ENCODE results near the gene MRPL46.
"Not testable (repeated sequence)": the region's sequence is repeated elsewhere in the genome, so short reads cannot be mapped to it uniquely, and the experiment has no call there.

The MRPL46 gene

GRCh38 chr15:88477904-88478303 lies 10.7 kb upstream of the MRPL46 start:
- peaks cover 37% of the 10 kb centered on the region for H3K36me3 ChIP-seq (ENCODE audit: insufficient read depth, low read length)

GRCh38 chr15:88477126-88477525 lies 9.9 kb upstream of the MRPL46 start:
- no peaks in the 10 kb centered on the region for H3K27me3 ChIP-seq (ENCODE audit: insufficient read depth, low read length)
- H3K9me3 ChIP-seq (ENCODE audit: insufficient read depth, low read depth, low read length), result no peaks in the 10 kb centered on the region
- H3K9ac ChIP-seq (ENCODE audit: low read depth, low read length), result no peak overlapping the region
- 85% methylated on average over 7 of the region's 7 CpGs for WGBS
- no peaks in the 10 kb centered on the region; the same call in 1 of the 2 replicates for H3K4me1 ChIP-seq (ENCODE audit: insufficient read depth, low read length)
- no peak overlapping the region for H3K27ac ChIP-seq (ENCODE audit: low read depth, low read length)
- peaks cover 42% of the 10 kb centered on the region for H3K36me3 ChIP-seq (ENCODE audit: insufficient read depth, low read length)
- H3K4me3 ChIP-seq (ENCODE audit: low read length), result no peak overlapping the region

More at GRCh38 chr15:88477904-88478303, 10.7 kb upstream of the MRPL46 start:
- WGBS, result 98% methylated on average over 5 of the region's 5 CpGs
- Histone ChIP-seq H3K4me1 (ENCODE audit: insufficient read depth, low read length) (no peaks in the 10 kb centered on the region; the same call in 1 of the 2 replicates), H3K4me3 (ENCODE audit: low read length) (no peak overlapping the region), H3K27me3 (ENCODE audit: insufficient read depth, low read length) (no peaks in the 10 kb centered on the region; the same call in 1 of the 2 replicates), H3K9me3 (ENCODE audit: insufficient read depth, low read depth, low read length) (no peaks in the 10 kb centered on the region), H3K27ac (ENCODE audit: low read depth, low read length) (no peak overlapping the region), H3K9ac (ENCODE audit: low read depth, low read length) (no peak overlapping the region)

- Histone ChIP-seq H3K9me3 (ENCODE audit: insufficient read depth, low read depth, low read length) (no peaks in the 10 kb centered on the region), H3K36me3 (ENCODE audit: insufficient read depth, low read length) (peaks cover 46% of the 10 kb centered on the region), H3K27ac (ENCODE audit: low read depth, low read length) (no peak overlapping the region), H3K27me3 (ENCODE audit: insufficient read depth, low read length) (no peaks in the 10 kb centered on the region), H3K9ac (ENCODE audit: low read depth, low read length) (no peak overlapping the region), H3K4me1 (ENCODE audit: insufficient read depth, low read length) (no peaks in the 10 kb centered on the region; the same call in 1 of the 2 replicates), H3K4me3 (ENCODE audit: low read length) (no peak overlapping the region)
- WGBS, result 67% methylated on average over 8 of the region's 8 CpGs
Measured at GRCh38 chr15:88476635-88477060, 9.5 kb upstream of the MRPL46 start.

GRCh38 chr15:88473661-88474293 lies 6.6 kb upstream of the MRPL46 start:
- H3K9ac ChIP-seq (ENCODE audit: low read depth, low read length); H3K4me1 ChIP-seq (ENCODE audit: insufficient read depth, low read length); H3K27ac ChIP-seq (ENCODE audit: low read depth, low read length); H3K9me3 ChIP-seq (ENCODE audit: insufficient read depth, low read depth, low read length); H3K27me3 ChIP-seq (ENCODE audit: insufficient read depth, low read length); H3K4me3 ChIP-seq (ENCODE audit: low read length): not testable (repeated sequence)
- 95% methylated on average over 4 of the region's 4 CpGs for WGBS
- H3K36me3 ChIP-seq (ENCODE audit: insufficient read depth, low read length), result peaks cover 56% of the 10 kb centered on the region

- peaks cover 42% of the 10 kb centered on the region for H3K36me3 ChIP-seq (ENCODE audit: insufficient read depth, low read length)
- no peaks in the 10 kb centered on the region for H3K9me3 ChIP-seq (ENCODE audit: insufficient read depth, low read depth, low read length)
- H3K27me3 ChIP-seq (ENCODE audit: insufficient read depth, low read length), result no peaks in the 10 kb centered on the region
- no peak overlapping the region for H3K4me3 ChIP-seq (ENCODE audit: low read length)
- H3K27ac ChIP-seq (ENCODE audit: low read depth, low read length), result no peak overlapping the region
- H3K4me1 ChIP-seq (ENCODE audit: insufficient read depth, low read length), result no peaks in the 10 kb centered on the region; the same call in 1 of the 2 replicates
- WGBS, result 76% methylated on average over 3 of the region's 4 CpGs
- H3K9ac ChIP-seq (ENCODE audit: low read depth, low read length), result no peak overlapping the region
Measured at GRCh38 chr15:88472225-88472624, 5.0 kb upstream of the MRPL46 start.

- Histone ChIP-seq H3K27ac (ENCODE audit: low read depth, low read length) (no peak overlapping the region), H3K4me1 (ENCODE audit: insufficient read depth, low read length) (0 out of 2 replicates have a peak, but pooled peaks cover 5% of the 10 kb centered on the region), H3K9ac (ENCODE audit: low read depth, low read length) (no peak overlapping the region), H3K9me3 (ENCODE audit: insufficient read depth, low read depth, low read length) (no peaks in the 10 kb centered on the region), H3K36me3 (ENCODE audit: insufficient read depth, low read length) (peaks cover 35% of the 10 kb centered on the region), H3K4me3 (ENCODE audit: low read length) (no peak overlapping the region), H3K27me3 (ENCODE audit: insufficient read depth, low read length) (no peaks in the 10 kb centered on the region)
- WGBS, result 92% methylated on average over 5 of the region's 6 CpGs
Measured at GRCh38 chr15:88470625-88471372, 3.6 kb upstream of the MRPL46 start.

- Histone ChIP-seq H3K4me1 (ENCODE audit: insufficient read depth, low read length) (0 out of 2 replicates have a peak, but pooled peaks cover 5% of the 10 kb centered on the region), H3K9me3 (ENCODE audit: insufficient read depth, low read depth, low read length) (no peaks in the 10 kb centered on the region), H3K27me3 (ENCODE audit: insufficient read depth, low read length) (no peaks in the 10 kb centered on the region), H3K4me3 (ENCODE audit: low read length) (no peak overlapping the region), H3K9ac (ENCODE audit: low read depth, low read length) (no peak overlapping the region), H3K36me3 (ENCODE audit: insufficient read depth, low read length) (peaks cover 38% of the 10 kb centered on the region), H3K27ac (ENCODE audit: low read depth, low read length) (no peak overlapping the region)
- WGBS, result 94% methylated on average over 2 of the region's 2 CpGs
Measured at GRCh38 chr15:88469321-88469720, 2.1 kb upstream of the MRPL46 start.

GRCh38 chr15:88468721-88469120 lies 1.5 kb upstream of the MRPL46 start:
- not testable (repeated sequence) for H3K27ac ChIP-seq (ENCODE audit: low read depth, low read length); H3K4me1 ChIP-seq (ENCODE audit: insufficient read depth, low read length); H3K9ac ChIP-seq (ENCODE audit: low read depth, low read length); H3K27me3 ChIP-seq (ENCODE audit: insufficient read depth, low read length); H3K9me3 ChIP-seq (ENCODE audit: insufficient read depth, low read depth, low read length)
- H3K36me3 ChIP-seq (ENCODE audit: insufficient read depth, low read length), result peaks cover 44% of the 10 kb centered on the region
- 95% methylated on average over 10 of the region's 10 CpGs for WGBS
- H3K4me3 ChIP-seq (ENCODE audit: low read length), result peak overlapping the region; percentile 81

GRCh38 chr15:88467935-88468528 lies 844 bp upstream of the MRPL46 start:
- H3K27ac ChIP-seq (ENCODE audit: low read depth, low read length), result no peak overlapping the region
- H3K4me3 ChIP-seq (ENCODE audit: low read length), result peak overlapping the region; percentile 81
- 3% methylated on average over 16 of the region's 17 CpGs for WGBS
- H3K4me1 ChIP-seq (ENCODE audit: insufficient read depth, low read length), result 0 out of 2 replicates have a peak, but pooled peaks cover 5% of the 10 kb centered on the region
- peak overlapping the region; percentile 97 for H3K9ac ChIP-seq (ENCODE audit: low read depth, low read length)
- H3K36me3 ChIP-seq (ENCODE audit: insufficient read depth, low read length), result peaks cover 44% of the 10 kb centered on the region
- no peaks in the 10 kb centered on the region for H3K27me3 ChIP-seq (ENCODE audit: insufficient read depth, low read length)
- H3K9me3 ChIP-seq (ENCODE audit: insufficient read depth, low read depth, low read length), result no peaks in the 10 kb centered on the region

GRCh38 chr15:88465633-88466224 lies 1.5 kb downstream of the MRPL46 start:
- H3K36me3 ChIP-seq (ENCODE audit: insufficient read depth, low read length), result peaks cover 56% of the 10 kb centered on the region
- 91% methylated on average over 4 of the region's 4 CpGs for WGBS
- no peak overlapping the region for H3K9ac ChIP-seq (ENCODE audit: low read depth, low read length)
- H3K9me3 ChIP-seq (ENCODE audit: insufficient read depth, low read depth, low read length), result no peaks in the 10 kb centered on the region
- H3K27ac ChIP-seq (ENCODE audit: low read depth, low read length), result no peak overlapping the region
- peak overlapping the region; percentile 81 for H3K4me3 ChIP-seq (ENCODE audit: low read length)
- H3K27me3 ChIP-seq (ENCODE audit: insufficient read depth, low read length), result no peaks in the 10 kb centered on the region
- H3K4me1 ChIP-seq (ENCODE audit: insufficient read depth, low read length), result 0 out of 2 replicates have a peak, but pooled peaks cover 5% of the 10 kb centered on the region

Measured in HUES64 (cell line).